MM.1S (cell line): ENCODE measurements around the gene NMRAL1.

ENCODE experiments used
- EZH2 ChIP-seq: fragments of 300-600 bp; sonication (generic); optimal IDR thresholded peaks from 2 replicates; pipeline ENCODE3; 2017; ENCODE audit warnings: low read depth, mild to moderate bottlenecking, antibody characterized with exemption, low read length, mixed read lengths
- EZH2phosphoT487 ChIP-seq: fragments of 300-600 bp; sonication (generic); IDR thresholded peaks from 2 replicates; pipeline ENCODE4 v1.6.1; 2018; ENCODE audit warnings: antibody characterized with exemption, low read length
- TF ChIP-seq, protein P1 (sequence below): fragments of 300-600 bp; sonication (generic); IDR thresholded peaks from 2 replicates; pipeline ENCODE4 v1.5.1; 2016; ENCODE audit warnings: antibody characterized with exemption, low read length, mixed read lengths

DNA sequence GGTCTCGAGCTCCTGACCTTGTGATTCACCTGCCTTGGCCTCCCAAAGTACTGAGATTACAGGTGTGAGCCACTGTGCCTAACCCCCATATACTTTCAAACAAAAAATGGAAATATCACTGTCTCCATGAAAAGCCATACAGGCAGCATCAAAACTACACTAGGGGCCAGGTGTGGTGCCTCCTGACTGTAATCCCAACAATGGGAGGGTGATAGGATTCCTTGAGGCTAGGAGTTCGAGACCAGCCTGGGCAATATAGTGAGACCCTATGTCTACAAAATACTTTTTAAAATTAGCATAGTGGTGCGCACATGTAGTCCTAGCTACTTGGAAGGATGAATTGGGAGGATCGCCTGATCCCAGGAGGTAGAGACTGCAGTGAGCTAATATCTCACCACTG is 17.5 kb upstream of the NMRAL1 start:
- TF ChIP-seq, protein P1, sequence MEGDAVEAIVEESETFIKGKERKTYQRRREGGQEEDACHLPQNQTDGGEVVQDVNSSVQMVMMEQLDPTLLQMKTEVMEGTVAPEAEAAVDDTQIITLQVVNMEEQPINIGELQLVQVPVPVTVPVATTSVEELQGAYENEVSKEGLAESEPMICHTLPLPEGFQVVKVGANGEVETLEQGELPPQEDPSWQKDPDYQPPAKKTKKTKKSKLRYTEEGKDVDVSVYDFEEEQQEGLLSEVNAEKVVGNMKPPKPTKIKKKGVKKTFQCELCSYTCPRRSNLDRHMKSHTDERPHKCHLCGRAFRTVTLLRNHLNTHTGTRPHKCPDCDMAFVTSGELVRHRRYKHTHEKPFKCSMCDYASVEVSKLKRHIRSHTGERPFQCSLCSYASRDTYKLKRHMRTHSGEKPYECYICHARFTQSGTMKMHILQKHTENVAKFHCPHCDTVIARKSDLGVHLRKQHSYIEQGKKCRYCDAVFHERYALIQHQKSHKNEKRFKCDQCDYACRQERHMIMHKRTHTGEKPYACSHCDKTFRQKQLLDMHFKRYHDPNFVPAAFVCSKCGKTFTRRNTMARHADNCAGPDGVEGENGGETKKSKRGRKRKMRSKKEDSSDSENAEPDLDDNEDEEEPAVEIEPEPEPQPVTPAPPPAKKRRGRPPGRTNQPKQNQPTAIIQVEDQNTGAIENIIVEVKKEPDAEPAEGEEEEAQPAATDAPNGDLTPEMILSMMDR, result no peak
- TF ChIP-seq EZH2phosphoT487, result no peak
- TF ChIP-seq EZH2, result no peak
